Measurements from ENCODE around the gene EIF3A.
"Not testable (repeated sequence)": the region's sequence is repeated elsewhere in the genome, so short reads cannot be mapped to it uniquely, and the experiment has no call there.

Gene EIF3A

DNA sequence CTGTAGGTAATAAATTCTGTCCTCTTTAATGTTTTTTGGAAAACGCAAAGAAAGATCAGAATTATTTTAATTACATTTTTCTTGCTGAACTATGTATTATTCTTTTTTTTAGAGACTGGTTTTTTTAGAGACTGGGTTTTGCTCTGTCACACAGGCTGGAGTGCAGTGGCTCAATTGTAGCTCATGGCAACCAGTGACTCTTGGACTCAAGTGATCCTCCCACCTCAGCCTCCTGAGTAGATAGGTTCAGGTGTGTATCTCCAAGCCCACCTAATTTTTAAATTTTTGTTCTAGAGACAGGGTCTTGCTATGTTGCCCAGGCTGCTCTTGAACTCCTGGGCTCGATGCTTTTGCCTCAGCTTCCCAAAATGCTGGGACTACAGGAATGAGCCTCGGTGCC is 18.0 kb upstream of the EIF3A start:
- no peak for DNase-seq

GRCh38 chr10:119096641-119097415 is 16.2 kb upstream of the EIF3A start:
- not testable (repeated sequence) for DNase-seq

DNA sequence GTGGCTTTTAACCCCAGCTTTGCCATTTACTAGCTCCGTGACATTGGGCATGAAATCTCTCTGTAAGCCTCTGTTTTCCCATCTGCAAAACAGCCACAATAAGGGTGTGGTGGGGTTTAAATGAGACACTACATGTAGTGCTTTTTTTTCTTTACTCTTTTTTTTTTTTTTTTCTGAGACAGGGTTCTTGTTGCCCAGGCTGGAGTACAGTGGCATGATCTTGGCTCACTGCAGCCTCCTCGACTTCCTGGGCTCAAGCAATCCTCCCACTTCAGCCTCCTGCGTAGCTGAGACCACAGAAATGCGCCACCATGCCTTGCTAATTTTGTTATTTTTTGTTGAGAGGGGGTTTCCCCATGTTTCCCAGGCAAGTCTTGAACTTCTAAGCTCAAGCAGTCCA is 15.0 kb upstream of the EIF3A start:
- no peak for DNase-seq

- DNase-seq: no peak
Measured at GRCh38 chr10:119090968-119091367, 10.4 kb upstream of the EIF3A start.

- no peak for DNase-seq
Measured at GRCh38 chr10:119090026-119090795, 9.6 kb upstream of the EIF3A start.

- peak in 1 of 2 experiments; percentile 36 for DNase-seq
Measured at GRCh38 chr10:119087271-119087882, 6.8 kb upstream of the EIF3A start.

GRCh38 chr10:119084896-119085295 is 4.3 kb upstream of the EIF3A start:
- DNase-seq: no peak

DNA sequence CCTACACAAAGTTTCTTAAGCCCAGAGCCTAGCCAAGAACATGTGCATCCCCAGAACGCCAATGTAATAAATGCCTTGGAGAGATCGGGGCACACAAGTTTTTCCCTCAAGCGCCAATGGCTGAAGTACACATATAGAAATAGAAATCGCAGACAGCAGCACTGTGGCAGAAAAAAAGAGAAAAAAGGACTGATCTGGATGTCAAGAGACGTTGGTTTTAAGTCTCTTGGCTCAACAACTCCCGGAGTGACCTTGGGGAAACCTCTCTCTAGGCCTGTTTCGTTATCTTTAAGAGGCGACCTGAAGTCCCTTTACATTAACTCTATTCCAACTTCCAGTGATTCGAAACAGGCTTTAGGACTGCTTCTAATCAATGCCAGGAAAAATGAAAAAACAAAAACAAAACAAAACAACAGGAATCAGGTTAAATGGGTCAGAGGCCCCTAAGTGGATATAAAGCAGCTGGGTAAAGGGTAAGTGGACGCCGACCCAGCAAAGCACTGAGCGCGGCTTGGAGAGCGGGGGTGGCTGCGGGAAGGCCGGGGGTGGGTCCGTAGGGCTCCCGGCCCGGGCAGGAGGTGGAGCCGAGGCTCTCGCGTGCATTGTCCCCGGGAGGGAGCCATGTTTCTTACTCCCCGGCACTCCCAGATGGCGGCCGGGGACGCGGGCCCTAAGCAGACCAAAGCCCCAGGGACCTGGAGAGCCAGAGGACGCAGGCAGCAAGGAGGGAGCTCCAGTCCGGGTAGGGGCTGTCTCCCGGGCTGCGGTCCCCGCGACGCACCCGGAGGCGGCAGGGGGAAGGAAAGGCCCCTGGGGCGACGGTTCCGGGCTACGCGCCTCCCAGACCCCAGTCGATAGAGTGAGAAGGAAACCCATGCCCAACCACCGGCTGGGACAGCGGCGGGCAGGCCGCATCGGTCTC is 757 bp downstream of the EIF3A start:
- peak; percentile 35 to 47 for DNase-seq

GRCh38 chr10:119078422-119079179 is 2.0 kb downstream of the EIF3A start:
- no peak for DNase-seq

- DNase-seq: no peak
Measured at GRCh38 chr10:119073584-119073983, 7.0 kb downstream of the EIF3A start.

GRCh38 chr10:119070395-119071165 is 10.0 kb downstream of the EIF3A start:
- no peak for DNase-seq

GRCh38 chr10:119061926-119062325 is 18.7 kb downstream of the EIF3A start:
- no peak for DNase-seq

DNA sequence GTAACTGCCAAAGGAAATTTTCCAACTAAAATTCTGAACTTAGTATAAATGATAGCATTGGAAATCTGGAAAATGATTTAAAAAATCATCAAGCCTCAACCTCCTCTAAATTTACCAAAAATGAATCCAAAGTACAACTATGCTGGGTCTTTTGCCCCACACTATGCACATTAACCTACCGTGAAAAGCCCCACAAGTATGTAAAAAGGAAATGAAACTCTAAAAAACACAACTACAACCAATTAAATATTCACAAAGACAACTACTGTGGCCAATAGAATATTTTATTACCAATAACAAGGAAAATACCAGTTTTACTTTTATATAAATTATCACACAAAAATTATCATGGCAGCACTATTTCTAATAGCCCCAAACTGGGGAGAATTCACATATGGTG is 19.3 kb downstream of the EIF3A start:
- DNase-seq: no peak

GRCh38 chr10:119060107-119060506 is 20.5 kb downstream of the EIF3A start:
- no peak for DNase-seq

DNA sequence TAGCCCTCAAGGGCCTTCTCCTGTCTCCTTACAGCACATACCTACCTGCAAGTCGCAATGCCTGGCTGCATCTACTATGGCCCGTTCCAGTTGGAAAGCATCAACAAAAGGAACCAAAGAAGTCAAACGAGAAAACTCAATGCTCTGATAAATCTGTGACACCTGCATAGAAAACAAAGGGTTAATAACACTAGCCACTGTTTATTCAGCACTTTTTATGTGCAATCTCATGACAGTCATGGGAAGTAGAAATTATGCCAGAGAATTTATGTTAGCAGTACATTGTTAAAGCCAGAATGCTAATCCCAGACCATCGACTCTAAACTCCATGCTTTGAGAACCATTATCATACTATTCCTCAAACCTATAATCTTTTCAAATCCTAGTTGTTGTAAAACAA is 21.1 kb downstream of the EIF3A start:
- DNase-seq: no peak

GRCh38 chr10:119058010-119058409 is 22.6 kb downstream of the EIF3A start:
- DNase-seq: no peak

GRCh38 chr10:119055472-119055871 is 25.1 kb downstream of the EIF3A start:
- DNase-seq: no peak

GRCh38 chr10:119051775-119052174 is 28.8 kb downstream of the EIF3A start:
- no peak for DNase-seq

- DNase-seq: no peak
Measured at GRCh38 chr10:119049777-119050176, 30.8 kb downstream of the EIF3A start.

GRCh38 chr10:119049361-119049760 is 31.3 kb downstream of the EIF3A start:
- DNase-seq: no peak

DNA sequence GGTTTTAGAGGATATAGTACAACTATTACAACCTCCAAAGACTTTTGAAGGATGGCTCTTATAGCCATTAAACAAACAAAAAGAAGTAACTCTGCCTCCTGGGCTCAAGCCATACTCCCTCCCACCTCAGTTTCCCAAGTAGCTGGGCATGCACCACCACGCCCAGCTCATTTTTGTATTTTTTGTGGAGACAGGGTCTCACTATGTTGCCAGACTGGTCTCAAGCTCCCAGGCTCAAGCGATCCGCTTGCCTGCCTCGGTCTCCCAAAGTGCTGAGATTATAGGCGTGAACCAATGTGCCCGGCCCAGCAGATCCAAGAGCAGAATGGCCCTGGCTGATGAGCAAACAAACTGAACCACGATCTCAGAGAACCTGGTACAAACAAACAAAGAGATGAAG is 35.1 kb downstream of the EIF3A start:
- DNase-seq: no peak

Data from SHP77 (cell line).